ENCODE measurements around the gene MXD4. TPM values are rescaled to one million over a fixed set of nuclear protein-coding genes. Genes with fewer than 3 reads are reported as not detected.

MXD4 gene
- total RNA-seq, 2 donors from 2014 or later: 33.4 to 34.9 TPM

- peaks cover 0 to 5% of the 10 kb centered on the region in 2 donors for H3K4me1 ChIP-seq
- H3K27ac ChIP-seq: no peak overlapping the region
- DNase-seq (ENCODE audit: low spot score): no peak
- no peak overlapping the region for H3K4me3 ChIP-seq
- peak in 1 of 2 donors; percentile 25 for TF ChIP-seq CTCF (IDR thresholded peaks at IDR 0.05)
- H3K9me3 ChIP-seq: no peaks in the 10 kb centered on the region
- H3K27me3 ChIP-seq: no peaks in the 10 kb centered on the region
- H3K36me3 ChIP-seq: no peaks in the 10 kb centered on the region
Observed at GRCh38 chr4:2281575-2282343, 19.9 kb upstream of the MXD4 start.

- no peak for DNase-seq (ENCODE audit: low spot score)
- no peak overlapping the region for H3K4me3 ChIP-seq
- H3K27ac ChIP-seq: no peak overlapping the region
Observed at GRCh38 chr4:2280531-2281300, 18.8 kb upstream of the MXD4 start.

GRCh38 chr4:2277956-2278355 lies 16.0 kb upstream of the MXD4 start:
- TF ChIP-seq CTCF (IDR thresholded peaks at IDR 0.05): no peak
- no peaks in the 10 kb centered on the region for H3K27me3 ChIP-seq
- H3K9me3 ChIP-seq: no peaks in the 10 kb centered on the region
- H3K36me3 ChIP-seq: no peaks in the 10 kb centered on the region
- no peak overlapping the region for H3K27ac ChIP-seq
- DNase-seq (ENCODE audit: low spot score): no peak
- no peak overlapping the region for H3K4me3 ChIP-seq
- H3K4me1 ChIP-seq: peaks cover 0 to 5% of the 10 kb centered on the region in 2 donors

More at GRCh38 chr4:2280531-2281300, 18.8 kb upstream of the MXD4 start:
- Histone ChIP-seq H3K4me1 (peaks cover 0 to 5% of the 10 kb centered on the region in 2 donors), H3K36me3 (no peaks in the 10 kb centered on the region), H3K27me3 (no peaks in the 10 kb centered on the region), H3K9me3 (no peaks in the 10 kb centered on the region)
- TF ChIP-seq CTCF (IDR thresholded peaks at IDR 0.05): no peak

GRCh38 chr4:2276581-2277325 lies 14.8 kb upstream of the MXD4 start:
- no peak for DNase-seq (ENCODE audit: low spot score)
- no peak overlapping the region for H3K4me3 ChIP-seq
- H3K27ac ChIP-seq: no peak overlapping the region

More at GRCh38 chr4:2276581-2277325, 14.8 kb upstream of the MXD4 start:
- TF ChIP-seq CTCF (IDR thresholded peaks at IDR 0.05): no peak
- Histone ChIP-seq H3K36me3 (no peaks in the 10 kb centered on the region), H3K9me3 (no peaks in the 10 kb centered on the region), H3K4me1 (peaks cover 0 to 1% of the 10 kb centered on the region in 2 donors), H3K27me3 (no peaks in the 10 kb centered on the region)

All from right atrium auricular region (tissue), 2 donors.